HG03139 (cell line): ENCODE results near the gene RCBTB2.
"Not testable (repeated sequence)": the region's sequence is repeated elsewhere in the genome, so short reads cannot be mapped to it uniquely, and the experiment has no call there.

Experiments used
- ATAC-seq: cut with Tn5 transposase; IDR thresholded peaks from one replicate; pipeline ENCODE4 v1.9.1; 2021; ENCODE audit not compliant: unreplicated experiment

The RCBTB2 gene

DNA sequence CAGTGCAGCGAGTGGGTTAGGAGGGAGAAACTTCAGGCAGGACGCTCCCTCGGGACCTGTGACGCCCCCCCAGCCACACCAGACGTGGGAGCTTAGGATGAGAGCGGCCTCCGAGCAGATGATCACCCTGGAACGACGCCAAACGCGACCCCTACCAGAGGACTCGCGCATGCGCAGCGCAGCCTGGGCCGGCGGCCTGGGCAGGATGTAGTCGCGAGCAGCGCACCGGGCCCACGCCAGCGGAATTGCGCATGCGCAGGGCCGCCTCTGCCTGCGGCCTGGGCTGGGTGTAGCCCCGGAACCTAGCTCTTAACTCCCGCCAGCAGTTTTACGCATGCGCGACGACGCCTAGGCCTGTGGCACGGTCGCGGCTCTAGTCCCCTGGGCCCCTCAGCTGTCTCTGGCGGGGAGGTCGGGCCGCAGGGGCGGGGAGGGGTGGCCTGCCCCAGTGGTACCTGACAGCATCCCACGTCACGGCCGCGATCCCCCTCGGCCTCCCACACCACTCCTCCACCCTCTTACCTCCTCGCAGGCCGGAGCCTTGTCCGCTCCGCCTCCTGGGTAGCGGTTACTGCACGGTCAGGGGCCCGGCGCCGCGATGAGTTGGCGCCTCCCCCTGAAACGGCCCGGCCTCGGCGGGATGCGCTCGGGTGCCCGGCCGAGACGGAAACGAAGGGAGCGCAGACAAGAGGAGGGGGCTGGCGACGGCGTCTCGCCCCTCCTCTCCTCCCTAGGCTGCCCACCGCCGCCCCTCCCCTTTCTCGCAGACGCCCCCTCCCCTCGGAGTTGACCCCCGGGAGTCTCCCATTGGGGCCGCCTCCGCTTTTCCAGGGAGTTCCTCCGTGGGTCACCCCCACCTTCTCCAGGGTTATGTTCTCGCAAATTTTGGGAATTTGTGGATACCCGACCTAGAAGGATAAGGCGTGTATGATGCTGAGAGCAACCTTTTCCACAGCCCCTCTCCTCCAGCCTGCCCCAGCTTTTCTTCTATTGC, at the start of gene RCBTB2:
TSS of gene RCBTB2 (minus strand) at position 575 of the 994 bp plus-strand sequence. CDS start 11,141 bp downstream, outside the sequence.
- peak; percentile 81 for ATAC-seq

DNA sequence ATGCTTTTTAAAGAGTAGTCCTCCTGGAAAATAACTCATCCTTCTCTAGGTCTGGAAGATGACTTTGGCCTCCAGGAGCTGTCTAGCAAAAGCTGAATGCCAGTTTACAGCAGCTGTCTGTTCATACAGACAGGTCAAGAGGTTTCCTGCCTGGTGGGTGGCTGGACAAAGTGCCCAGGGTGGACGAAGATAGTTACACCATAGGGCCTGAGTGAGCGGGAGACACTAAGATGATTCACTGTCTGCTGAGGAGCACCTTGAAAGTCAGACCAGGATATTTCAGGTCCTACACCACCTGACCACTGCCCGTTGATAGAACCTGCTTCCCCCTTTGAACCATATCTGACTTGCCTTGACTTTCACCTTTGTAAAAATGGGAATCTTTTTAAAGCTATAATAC, 49.2 kb upstream of the RCBTB2 start:
- ATAC-seq, result no peak

DNA sequence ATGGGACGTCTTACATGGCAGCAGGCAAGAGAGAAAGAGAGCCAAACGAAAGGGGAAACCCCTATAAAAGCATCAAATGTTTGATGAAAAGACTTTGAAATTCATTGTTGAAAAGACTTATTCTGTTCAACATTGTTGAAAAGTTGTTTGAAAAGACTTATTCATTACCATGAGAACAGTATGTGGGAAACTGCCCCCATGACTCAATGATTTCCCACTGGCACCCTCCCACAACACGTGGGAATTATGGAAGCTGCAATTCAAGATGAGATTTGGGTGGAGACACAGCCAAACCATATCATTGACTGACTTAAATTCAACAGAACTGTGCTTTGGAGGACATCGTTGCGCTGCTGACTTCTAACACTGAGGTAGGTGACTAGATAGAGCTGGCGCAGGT, 48.0 kb upstream of the RCBTB2 start:
- no peak for ATAC-seq

DNA sequence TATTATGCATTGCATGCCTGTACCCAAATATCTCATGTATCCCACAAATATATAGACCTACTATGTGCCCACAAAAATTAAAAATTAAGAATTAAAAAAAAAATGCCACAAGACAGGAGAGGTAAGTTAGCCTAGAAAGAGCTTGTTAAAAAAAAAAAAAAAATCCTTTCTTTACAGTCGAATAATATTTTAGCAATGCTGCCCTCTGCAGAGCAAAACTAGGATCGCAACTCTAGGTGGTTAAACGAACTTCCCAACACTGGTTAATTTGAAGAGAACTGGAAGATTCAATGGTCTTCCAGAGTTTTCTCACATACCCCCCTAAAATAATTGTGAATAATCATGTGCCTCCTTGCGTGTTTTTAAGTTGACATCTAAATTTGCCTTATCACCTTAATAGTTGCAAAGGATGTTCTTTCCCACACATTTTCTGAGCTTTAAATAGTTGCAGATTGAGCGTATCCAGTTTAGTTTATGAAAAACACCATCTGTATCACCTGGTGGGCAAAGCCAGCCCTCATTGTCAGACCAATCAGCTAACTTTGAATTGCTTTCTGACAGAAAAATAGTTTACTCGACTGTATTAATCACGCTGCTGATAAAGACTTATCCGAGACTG, 47.4 kb upstream of the RCBTB2 start:
- no peak for ATAC-seq

DNA sequence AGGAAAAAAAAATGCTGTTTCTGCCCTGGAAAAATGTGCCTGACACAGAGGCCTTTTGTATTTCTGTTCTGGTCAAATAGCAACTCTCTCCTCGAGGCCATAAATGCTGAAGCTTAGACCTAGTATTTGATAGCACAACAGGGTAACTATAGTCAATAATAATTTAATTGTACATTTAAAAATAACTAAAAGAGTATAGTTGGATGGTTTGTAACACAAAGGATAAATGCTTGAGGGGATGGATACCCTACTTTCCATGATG, 47.0 kb upstream of the RCBTB2 start:
- not testable (repeated sequence) for ATAC-seq

DNA sequence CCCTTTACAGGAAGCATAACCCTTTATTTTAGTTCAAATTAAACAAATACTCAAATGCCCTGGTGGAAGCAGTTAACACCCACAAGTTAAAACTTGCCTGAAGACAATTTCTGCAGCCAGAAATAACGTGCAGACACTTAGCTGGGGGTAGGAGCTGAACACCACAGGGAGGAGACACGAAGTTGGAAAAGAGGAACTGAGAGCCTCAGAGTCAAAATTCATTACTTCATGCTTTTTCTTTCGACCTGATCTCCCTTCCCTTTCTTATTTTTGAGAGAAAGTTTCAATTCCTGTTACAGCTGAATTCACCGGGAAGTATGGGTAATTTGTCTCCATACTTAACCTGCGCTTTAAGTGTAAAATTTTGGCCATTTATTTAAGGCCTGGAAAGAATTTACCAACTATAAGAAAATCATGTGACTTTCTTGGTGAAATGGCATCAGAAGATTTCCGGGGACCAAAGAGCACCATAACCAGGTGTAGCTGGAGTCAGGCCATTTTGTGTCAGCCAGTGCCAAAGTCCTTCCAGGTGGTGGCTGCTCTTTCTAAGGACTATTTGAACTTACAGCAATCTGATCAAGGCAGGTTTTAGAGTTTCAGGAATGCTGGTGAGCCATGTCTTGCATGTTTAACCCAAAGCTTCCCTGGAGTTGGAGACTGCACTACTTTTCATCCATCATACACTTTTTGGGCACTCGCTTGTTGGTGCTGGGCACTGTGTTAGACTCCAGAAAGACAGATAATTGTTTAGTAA, 46.5 kb upstream of the RCBTB2 start:
- peak; percentile 73 for ATAC-seq

DNA sequence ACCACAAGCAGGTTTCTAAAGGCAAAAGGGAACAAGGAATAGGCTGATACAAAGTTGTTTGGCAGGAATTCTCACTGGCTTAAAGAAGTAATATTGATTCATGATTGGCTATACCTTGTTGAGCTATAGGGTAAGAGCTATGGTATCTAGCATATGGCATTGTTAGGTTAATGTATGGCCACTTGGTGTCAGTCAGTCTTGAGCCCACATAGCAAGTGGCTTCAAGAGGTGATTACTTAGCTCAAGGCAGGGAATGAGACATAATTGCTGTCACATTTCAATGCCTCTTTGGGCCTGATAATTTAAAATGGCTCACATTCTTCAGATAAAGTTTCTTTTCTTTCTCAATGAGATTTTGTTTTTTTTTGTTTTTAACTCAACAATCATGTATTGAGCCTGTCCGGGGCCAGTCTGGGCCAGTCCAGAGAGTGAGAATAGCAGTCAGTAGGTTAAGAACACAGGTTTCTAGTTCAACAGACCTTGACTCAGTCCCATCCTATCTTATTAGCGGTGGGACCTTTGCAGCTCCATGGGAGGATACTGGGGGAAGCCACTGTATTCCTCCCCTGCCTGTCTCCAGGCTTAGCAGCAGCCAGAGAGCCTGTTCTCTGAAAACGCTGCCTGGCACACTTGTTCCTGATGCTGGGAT, 45.8 kb upstream of the RCBTB2 start:
- peak; percentile 38 for ATAC-seq

DNA sequence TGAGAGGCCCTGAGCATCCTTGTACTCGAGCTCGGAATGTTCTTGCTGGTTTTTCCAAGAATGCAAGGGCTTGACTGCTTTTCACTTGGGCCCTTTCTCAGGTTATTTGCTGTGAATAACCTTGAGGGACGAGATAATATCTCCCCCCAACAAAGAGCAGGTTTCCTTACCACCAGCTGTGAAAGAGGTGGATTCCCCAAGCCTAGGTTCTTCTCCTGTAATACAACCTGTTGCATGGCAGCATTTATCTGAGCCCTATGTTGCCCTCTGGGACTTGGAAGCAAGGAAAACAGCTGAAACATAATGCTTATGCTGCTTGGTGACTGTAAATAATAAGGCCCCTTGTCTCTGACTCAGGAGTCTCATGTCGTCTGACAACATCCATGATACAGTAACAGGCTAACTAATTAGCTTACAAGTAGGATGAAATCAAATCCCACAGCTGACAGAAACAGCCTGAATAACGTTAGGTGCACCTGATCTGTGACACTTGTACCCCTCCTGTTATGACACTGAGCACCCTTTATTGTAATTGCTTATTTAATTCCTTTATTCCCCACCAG, 43.6 kb upstream of the RCBTB2 start:
- no peak for ATAC-seq

DNA sequence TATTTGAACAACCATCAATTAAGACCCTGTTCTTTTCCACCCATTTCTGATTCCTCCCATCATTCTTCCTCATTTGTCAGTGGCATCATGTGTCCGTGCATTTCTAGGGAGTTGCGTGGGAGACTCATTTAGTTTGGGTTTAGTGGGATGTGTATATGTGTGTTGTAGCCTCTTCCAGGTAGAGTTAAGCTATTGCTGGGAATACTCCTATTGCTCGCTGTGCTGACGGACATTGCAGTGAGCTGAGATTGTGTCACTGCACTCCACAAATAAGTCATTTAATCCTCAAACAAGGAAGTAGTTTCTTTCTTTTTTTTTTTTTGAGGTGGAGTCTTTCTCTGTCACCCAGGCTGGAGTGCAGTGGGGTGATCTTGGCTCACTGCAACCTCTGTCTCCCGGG, 42.2 kb upstream of the RCBTB2 start:
- no peak for ATAC-seq

DNA sequence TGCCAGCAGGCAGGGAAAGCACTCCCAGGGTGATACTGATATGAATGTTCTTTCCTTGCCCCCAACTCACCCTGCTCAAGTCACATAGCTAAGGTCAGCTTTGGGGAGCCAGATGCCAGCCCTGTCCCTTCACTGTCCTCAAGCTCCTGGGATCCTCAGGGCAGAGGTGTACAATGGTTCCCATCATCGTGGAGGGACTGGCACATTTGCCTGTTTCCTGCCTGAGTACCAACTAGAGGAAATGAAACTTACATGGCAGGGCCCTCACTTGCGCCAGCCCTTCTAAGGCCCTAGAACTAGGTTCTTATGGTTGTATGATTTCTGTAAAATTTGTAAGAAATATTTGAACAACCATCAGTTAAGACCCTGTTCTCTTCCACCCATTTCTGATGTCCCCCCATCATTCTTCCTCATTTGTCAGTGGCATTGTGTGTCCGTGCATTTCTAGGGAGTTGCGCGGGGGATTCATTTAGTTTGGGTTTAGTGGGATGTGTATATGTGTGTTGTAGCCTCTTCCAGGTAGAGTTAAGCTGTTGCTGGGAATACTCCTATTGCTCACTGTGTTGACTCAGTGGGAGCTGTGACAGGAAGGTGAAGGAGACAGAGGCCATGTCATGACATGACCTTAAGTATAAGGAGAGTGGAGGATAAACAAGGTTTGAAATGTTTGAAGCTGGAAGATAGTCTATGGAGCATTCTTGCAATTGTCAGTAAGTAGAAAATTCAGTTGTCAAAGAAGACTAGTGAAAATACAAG, 41.3 kb upstream of the RCBTB2 start:
- no peak for ATAC-seq

DNA sequence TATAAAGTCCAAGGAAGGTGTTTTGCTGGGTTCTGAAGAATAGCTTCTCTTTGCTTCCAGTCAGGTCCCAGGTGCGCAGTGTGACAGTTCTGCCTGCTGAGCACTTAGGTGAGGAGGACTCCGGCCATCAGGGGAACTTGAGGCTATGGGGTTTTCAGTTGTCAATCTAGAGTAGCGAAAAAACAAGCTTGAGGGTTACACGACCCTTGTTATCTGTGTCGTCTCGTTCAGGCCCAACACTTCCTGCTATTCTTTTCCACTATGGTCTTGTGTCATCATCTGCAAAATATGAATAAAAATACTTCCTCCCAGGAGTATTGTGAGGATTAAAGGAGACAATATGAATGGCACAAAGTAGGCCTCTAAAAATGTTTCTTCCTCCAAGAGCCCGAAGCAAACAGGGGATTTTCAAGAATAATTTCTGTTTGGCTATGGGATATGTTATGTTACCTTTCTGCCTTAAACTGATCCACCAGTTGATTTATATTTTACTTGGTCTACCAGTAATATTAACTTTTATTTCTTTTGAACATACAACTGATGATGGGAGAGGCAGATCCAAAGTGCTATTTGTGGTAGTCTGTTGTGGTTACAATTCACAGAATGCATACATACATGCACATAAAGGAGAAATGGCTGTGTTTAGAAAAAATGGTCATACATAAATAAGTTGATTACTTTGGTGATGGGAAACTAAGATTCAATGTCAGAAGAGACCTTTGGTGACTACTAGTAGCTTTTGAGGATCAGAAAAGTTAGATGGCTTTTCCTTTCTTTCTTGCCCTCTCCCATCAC, 40.5 kb upstream of the RCBTB2 start:
- ATAC-seq, result no peak

DNA sequence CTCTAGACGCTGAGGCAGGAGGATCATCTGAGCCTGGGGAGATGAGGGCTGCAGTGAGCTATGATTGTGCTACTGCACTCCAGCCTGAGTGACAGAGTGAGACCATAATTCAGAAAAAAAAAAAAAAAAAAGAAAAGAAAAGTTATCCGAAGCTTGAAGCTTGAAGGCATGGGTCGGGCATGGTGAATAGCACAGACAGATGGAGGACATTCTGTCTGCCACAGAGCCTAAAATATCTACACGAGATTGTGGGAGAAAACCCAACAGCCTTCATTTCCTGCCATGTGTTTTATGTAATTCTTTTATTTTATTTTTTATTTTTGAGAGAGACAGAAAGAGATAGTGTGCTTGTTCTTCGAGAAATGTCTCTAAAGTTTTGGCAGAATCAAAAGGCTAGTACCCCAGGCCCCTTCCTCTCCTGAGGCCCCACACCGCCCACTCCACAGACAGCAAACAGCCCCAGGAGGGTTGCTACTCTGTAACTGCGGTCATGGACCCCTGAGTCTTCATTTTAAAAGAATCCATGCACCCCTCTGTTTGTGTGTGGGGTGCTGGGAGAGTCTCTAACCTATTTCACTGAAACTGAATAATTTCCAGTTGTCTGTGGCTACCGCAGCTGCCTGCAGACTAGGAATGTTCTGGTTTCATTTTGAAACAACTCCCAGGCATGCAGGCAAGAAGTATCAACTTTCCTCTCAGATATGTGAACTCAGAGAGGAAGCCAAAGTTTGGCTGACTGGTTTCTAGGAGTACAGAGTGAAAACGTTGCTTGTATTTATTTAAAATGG, 38.4 kb upstream of the RCBTB2 start:
- no peak for ATAC-seq

DNA sequence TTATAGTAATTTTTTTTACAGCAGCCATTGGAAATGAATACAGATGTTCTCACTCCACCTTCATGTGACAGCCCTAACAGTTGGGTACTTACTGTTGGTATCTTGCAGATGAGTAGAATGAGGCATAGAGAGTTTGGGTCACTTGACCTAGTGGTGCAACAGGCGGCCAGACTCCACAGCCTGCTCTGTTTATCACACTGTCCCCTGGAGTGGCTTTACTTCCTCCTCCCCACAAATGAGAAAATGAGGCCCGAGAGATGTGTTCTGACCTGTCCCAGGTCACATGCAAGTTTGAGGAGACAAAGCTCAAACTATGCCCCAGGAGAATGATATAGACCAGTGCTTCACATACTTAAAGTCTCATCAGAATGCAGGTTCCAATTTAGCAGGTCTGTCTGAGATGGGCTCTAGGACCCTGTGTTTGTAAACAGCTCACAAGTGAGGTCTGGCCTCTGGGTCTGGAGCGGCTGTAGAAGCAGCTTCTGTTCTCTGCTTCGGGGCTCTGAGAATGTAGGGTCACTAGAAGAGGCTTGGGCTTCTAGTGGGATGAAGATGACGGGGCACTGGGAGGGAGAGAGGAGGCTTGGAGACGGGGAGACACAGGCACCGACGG, 37.4 kb upstream of the RCBTB2 start:
- ATAC-seq, result no peak

DNA sequence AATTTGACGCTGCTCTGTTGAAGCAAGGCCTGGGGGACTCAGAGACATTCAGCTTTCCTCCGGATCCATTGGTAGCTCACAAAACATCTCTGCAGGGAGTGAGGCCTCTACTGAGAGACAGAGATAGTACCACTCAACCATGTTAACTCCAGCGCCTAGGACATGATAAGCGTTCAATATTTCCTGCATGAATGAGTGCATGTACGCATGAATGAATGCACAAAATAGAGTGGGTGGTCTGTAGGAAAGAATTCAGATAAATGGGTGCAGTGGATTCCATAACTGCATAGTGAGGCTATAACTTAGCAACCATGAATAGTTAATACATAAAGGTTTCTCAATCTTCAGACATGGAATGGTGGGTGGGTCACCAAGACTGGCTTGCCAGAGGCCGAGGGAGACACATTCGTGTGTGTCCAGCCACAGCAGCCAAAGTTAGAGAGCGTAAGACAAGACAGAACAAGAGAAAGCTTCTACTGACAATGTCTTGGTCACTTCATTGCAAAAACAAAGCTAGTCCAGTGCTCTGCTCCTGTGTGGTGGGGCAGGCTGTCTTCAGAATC, 36.3 kb upstream of the RCBTB2 start:
- no peak for ATAC-seq

DNA sequence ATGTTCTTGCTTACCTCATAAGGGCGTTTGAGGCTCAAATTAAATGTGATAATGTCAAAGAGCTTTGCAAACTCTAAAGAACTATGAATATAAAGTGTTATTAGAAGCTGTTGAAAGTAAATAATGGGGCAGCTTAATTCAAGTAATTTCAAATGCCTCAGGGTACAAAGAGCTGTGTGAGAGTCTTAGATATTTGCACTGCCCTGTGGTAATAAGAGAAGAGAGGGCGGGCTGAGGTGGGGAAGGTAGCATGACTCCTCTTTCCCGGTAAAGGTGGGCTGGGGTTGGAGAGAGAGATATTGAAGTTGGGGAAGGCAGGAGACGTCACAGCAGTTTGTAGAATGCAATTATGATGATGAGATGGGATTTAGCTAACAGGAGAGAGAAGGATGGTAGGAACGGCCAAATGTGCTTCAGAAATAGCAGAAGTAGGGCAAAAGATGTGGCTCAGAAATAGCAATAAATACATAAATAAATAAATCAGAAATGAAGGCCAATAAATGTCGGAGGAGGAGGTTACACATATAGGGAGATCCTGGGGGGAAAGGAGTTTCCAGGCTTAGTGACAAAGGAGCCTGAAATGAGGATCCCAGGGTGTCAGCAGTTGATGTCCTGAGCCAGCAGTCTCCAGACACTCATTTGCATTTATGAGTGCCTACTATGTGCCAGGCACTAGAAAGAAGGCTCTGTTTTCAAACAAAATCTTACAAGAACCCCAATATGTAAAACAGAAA, 35.7 kb upstream of the RCBTB2 start:
- no peak for ATAC-seq

DNA sequence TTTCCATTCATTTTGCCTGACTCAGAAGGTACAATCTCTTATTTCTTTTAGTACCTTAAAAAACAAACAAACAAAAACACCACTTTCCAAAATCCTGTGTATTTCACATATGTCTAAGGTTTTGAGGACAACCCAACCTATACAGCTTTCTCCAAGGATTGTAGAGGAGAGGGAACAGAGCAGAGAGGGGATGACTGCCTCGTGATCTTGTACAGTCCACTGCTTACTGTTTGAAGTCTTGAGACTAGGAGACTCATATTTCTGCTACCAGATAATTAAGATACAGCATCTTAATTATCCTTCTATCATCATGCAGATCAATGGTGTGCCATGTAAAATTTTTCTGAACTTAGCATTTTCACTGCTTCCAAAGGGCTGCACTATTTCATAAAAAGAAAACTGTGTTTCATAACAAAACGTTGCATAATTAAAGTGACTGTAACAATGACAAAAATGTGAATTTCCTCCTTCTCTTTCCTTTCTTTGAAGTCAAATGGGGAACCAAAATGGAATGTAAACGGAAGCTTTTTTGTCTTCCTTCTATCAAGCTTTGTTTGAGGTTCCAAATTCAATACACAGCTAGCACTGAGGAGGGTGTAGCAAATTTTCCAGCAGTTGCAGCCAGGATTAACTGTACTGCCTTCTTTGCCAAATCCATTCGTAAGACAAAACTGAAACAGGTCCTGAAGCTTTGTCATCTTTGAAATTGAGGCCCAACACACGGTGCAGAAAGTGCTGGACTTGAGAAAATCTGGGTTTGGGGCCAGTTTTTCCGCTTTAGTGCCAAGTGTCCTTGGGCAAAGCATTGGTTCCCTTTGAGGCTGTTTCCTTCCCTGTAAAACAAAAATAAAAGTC, 34.9 kb upstream of the RCBTB2 start:
- no peak for ATAC-seq
